Effector memory CD4-positive, alpha-beta T cell (primary cell): ENCODE measurements around the gene MVB12B.

Experiments
- DNase-seq, 3 donors: peaks; one replicate each; pipeline ENCODE4 v3.0.0-alpha.2; 2020
- H3K27ac ChIP-seq: 2 replicates; pipeline ENCODE4 v1.7.0; 2013; ENCODE audit warnings: mild to moderate bottlenecking, low read length, moderate library complexity; ENCODE audit not compliant: insufficient read depth, poor library complexity, severe bottlenecking
- H3K27me3 ChIP-seq: replicated peaks from 2 replicates; pipeline ENCODE4 v1.7.0; 2013; ENCODE audit warnings: mild to moderate bottlenecking, low read length; ENCODE audit not compliant: insufficient read depth, control insufficient read depth, poor library complexity, severe bottlenecking
- H3K36me3 ChIP-seq: 2 replicates; pipeline ENCODE4 v1.7.0; 2013; ENCODE audit warnings: mild to moderate bottlenecking, low read length, moderate library complexity; ENCODE audit not compliant: control insufficient read depth, insufficient read depth
- H3K4me1 ChIP-seq: 2 replicates; pipeline ENCODE4 v1.7.0; 2013; ENCODE audit warnings: low read length, mild to moderate bottlenecking; ENCODE audit not compliant: control insufficient read depth, insufficient read depth, poor library complexity, severe bottlenecking
- H3K4me3 ChIP-seq: 2 replicates; pipeline ENCODE4 v1.7.0; 2013; ENCODE audit warnings: low read length, low read depth, mild to moderate bottlenecking; ENCODE audit not compliant: insufficient read depth, poor library complexity, severe bottlenecking
- H3K9me3 ChIP-seq: 2 replicates; pipeline ENCODE4 v1.7.0; 2013; ENCODE audit warnings: mild to moderate bottlenecking, low read length, moderate library complexity; ENCODE audit not compliant: control insufficient read depth

MVB12B gene

DNA sequence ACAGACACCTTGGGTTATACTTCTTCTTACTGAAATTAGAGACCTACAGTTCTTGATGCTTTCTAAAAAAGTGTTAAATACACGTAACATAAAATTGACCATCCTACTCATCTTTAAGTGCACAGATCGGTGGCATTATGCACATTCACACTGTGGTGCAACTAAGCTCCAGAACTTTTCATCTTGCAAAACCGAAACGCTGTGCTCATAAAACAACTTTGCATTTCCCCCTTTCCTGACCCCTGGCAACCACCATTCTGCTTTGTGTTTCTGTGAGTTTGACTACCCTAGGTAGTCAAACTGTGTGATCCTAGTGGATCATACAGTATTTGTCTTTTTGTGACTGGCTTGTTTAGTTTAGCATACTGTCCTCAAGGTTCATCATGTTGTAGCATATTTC, 3.9 kb downstream of the MVB12B start:
- H3K4me1 ChIP-seq, result peaks cover 13% of the 10 kb centered on the region
- no peaks in the 10 kb centered on the region for H3K27me3 ChIP-seq
- H3K4me3 ChIP-seq, result no peak overlapping the region
- H3K9me3 ChIP-seq, result no peaks in the 10 kb centered on the region
- H3K36me3 ChIP-seq, result no peaks in the 10 kb centered on the region
- no peak for DNase-seq
- no peak overlapping the region for H3K27ac ChIP-seq

GRCh38 chr9:126331964-126332748, 5.5 kb downstream of the MVB12B start:
- Histone ChIP-seq H3K4me1 (peaks cover 8% of the 10 kb centered on the region), H3K36me3 (no peaks in the 10 kb centered on the region), H3K27me3 (no peaks in the 10 kb centered on the region), H3K9me3 (no peaks in the 10 kb centered on the region), H3K27ac (no peak overlapping the region), H3K4me3 (no peak overlapping the region)
- DNase-seq, result no peak

GRCh38 chr9:126334721-126335621, 8.3 kb downstream of the MVB12B start:
- H3K27me3 ChIP-seq, result no peaks in the 10 kb centered on the region
- no peak overlapping the region for H3K4me3 ChIP-seq
- no peaks in the 10 kb centered on the region for H3K4me1 ChIP-seq
- no peaks in the 10 kb centered on the region for H3K9me3 ChIP-seq
- no peaks in the 10 kb centered on the region for H3K36me3 ChIP-seq
- no peak overlapping the region for H3K27ac ChIP-seq
- no peak for DNase-seq

GRCh38 chr9:126335837-126336735, 9.5 kb downstream of the MVB12B start:
- Histone ChIP-seq H3K36me3 (no peaks in the 10 kb centered on the region), H3K27me3 (no peaks in the 10 kb centered on the region), H3K27ac (no peak overlapping the region), H3K4me1 (no peaks in the 10 kb centered on the region), H3K9me3 (no peaks in the 10 kb centered on the region), H3K4me3 (no peak overlapping the region)
- no peak for DNase-seq

DNA sequence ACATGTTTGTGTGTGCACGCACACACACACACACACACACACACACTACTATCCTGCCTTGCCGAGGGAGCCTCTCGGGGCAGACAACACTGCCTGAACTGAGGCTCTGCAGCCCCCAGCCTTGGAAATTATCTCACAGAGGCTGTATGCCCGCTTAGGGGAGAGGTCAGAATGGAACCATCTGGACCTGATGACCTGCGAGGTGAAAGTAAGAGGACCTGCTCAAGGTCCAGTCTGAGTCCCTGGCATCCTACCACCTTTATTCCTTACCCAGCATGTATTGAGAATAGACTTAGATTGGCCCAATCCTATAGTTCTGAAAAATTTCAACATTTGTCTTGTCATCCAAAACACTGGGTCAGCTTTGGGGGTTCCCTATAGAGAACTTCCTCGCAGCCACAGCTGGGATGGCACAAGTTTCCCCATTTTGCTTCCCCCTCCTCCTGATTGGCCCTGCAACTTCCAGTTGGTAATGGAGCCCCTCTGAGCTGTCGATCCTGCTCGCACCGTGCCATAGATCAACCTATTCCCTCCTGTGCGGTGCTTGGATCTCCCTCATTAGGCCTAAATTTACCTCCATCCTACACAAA, 10.2 kb downstream of the MVB12B start:
- Histone ChIP-seq H3K27me3 (no peaks in the 10 kb centered on the region), H3K36me3 (no peaks in the 10 kb centered on the region), H3K9me3 (no peaks in the 10 kb centered on the region), H3K4me1 (no peaks in the 10 kb centered on the region), H3K4me3 (no peak overlapping the region), H3K27ac (no peak overlapping the region)
- no peak for DNase-seq

DNA sequence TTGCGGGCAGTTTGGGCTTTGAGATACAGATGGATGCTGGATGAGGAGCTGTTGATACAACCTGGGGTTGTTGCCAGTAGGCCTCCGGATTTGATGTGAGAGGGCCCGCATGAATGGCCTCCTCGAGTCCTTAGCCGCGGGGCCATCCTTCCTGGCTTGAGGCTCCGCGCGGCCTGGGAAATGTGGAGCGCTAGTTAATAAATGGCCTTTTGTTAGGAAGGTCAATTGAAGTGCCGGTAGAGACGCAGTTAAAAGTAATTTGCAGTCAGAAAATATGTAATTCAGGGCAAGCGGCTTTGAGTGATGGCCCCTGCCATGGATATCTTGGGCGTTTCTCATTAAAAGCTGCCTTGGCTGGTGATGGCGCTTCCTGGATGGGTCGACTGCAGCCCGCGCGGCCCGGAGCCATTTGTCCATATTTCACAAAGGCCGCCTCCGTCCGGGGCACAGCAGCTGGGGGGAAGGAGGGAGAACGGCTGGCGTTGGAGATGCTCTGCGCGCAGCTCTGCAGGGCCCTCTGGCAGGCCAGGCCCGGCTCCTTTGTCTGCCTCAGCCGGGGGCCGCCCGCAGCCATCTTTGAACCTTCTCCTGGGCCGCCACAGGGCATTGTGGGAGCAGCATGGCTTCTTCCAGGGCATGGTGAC, 11.2 kb downstream of the MVB12B start:
- H3K9me3 ChIP-seq, result no peaks in the 10 kb centered on the region
- no peak overlapping the region for H3K27ac ChIP-seq
- no peak for DNase-seq
- H3K36me3 ChIP-seq, result no peaks in the 10 kb centered on the region
- no peaks in the 10 kb centered on the region for H3K4me1 ChIP-seq
- H3K27me3 ChIP-seq, result no peaks in the 10 kb centered on the region
- H3K4me3 ChIP-seq, result no peak overlapping the region

GRCh38 chr9:126338945-126339344, 12.3 kb downstream of the MVB12B start:
- no peaks in the 10 kb centered on the region for H3K36me3 ChIP-seq
- H3K27me3 ChIP-seq, result no peaks in the 10 kb centered on the region
- H3K4me3 ChIP-seq, result no peak overlapping the region
- no peaks in the 10 kb centered on the region for H3K9me3 ChIP-seq
- H3K27ac ChIP-seq, result no peak overlapping the region
- no peak for DNase-seq
- no peaks in the 10 kb centered on the region for H3K4me1 ChIP-seq

GRCh38 chr9:126341426-126341825, 14.8 kb downstream of the MVB12B start:
- H3K4me1 ChIP-seq, result no peaks in the 10 kb centered on the region

GRCh38 chr9:126341902-126342301, 15.3 kb downstream of the MVB12B start:
- no peaks in the 10 kb centered on the region for H3K36me3 ChIP-seq
- H3K4me3 ChIP-seq, result no peak overlapping the region
- no peak overlapping the region for H3K27ac ChIP-seq
- no peaks in the 10 kb centered on the region for H3K27me3 ChIP-seq
- no peaks in the 10 kb centered on the region for H3K4me1 ChIP-seq
- no peaks in the 10 kb centered on the region for H3K9me3 ChIP-seq
- DNase-seq, result no peak

More at GRCh38 chr9:126341426-126341825, 14.8 kb downstream of the MVB12B start:
- no peak for DNase-seq
- Histone ChIP-seq H3K9me3 (no peaks in the 10 kb centered on the region), H3K36me3 (no peaks in the 10 kb centered on the region), H3K4me3 (no peak overlapping the region), H3K27me3 (no peaks in the 10 kb centered on the region), H3K27ac (no peak overlapping the region)
